HG03521 (cell line): ENCODE measurements around the gene DYNC2I2.
"Not testable (repeated sequence)": the region's sequence is repeated elsewhere in the genome, so short reads cannot be mapped to it uniquely, and the experiment has no call there.

Experiments
- ATAC-seq: cut with Tn5 transposase; IDR thresholded peaks from one replicate; pipeline ENCODE4 v1.9.1; 2021; ENCODE audit warnings: mild to moderate bottlenecking, moderate library complexity; ENCODE audit not compliant: unreplicated experiment

The DYNC2I2 gene

DNA sequence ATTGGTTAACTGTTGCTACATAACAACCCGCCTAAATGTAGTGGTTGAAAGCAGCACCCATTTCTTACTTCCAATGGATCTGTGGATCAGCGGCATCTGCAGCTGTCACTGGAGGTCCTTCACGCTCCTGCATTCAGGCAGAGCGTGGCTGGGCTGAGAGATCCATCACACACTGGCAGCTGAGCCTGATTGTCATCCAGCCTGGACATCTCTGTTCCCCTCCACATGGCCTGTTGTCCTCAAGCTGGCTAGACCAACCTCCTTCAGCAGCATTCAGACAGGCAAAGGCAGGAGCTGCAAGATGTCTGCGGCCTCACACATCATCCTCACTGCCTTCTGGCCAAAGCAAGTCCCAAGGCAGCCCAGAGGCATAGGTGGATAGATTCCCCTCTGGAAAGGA lies 36.9 kb downstream of the DYNC2I2 start:
- ATAC-seq = no peak

DNA sequence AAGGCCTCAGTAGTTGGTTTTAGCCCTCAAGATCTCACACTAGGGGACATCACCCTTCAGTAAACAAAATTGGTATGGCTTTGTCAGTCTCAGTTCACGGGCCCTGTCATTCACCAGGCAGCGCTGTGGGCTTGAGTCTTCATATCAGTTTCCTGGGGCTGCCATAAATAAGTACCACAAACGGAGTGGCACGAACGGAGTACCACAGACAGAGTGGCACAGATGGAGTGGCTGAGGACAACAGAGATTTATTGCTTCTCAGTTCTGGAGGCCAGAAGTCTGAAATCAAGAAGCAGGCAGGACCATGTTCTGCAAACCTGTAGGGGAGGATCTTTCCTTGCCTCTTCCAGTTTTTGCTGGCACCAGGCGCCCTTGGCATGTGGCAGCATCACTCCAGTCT lies 37.5 kb downstream of the DYNC2I2 start:
- no peak for ATAC-seq

GRCh38 chr9:128617943-128618342 lies 38.7 kb downstream of the DYNC2I2 start:
- no peak for ATAC-seq

DNA sequence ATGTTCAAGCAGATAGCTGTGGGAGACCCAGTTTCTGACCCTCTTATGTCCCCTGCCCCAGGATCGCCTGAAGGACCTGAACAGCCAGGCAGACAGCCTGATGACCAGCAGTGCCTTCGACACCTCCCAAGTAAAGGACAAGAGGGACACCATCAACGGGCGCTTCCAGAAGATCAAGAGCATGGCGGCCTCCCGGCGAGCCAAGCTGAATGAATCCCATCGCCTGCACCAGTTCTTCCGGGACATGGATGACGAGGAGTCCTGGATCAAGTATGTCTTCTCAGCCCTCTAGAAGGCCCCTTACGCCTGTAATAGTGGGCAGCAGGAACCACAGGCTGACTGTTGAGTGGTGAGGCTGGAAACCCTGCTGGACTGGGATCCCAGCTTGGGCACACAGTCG lies 41.1 kb downstream of the DYNC2I2 start:
- no peak for ATAC-seq

DNA sequence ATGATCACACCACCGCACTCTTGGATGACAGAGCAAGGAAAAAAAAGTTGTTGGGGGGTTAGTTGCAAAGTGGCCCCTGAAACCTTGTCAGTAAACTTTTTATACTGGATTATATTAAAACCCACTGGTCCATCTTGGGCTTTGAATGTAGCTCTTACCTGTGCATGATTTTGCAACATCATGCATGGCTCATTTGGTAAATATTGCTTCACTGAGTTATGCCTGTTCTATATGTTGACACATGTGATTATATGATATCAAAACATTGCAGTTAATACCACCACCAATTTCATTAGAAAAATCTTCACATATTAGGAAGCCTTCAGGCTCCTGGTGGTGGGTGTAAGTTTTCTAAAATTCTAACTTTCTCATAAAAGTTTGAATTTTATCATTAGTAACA lies 41.9 kb downstream of the DYNC2I2 start:
- no peak for ATAC-seq

- no peak for ATAC-seq
Observed at GRCh38 chr9:128611600-128612394, 44.9 kb downstream of the DYNC2I2 start.

- no peak for ATAC-seq
Observed at GRCh38 chr9:128610897-128611296, 45.8 kb downstream of the DYNC2I2 start.

DNA sequence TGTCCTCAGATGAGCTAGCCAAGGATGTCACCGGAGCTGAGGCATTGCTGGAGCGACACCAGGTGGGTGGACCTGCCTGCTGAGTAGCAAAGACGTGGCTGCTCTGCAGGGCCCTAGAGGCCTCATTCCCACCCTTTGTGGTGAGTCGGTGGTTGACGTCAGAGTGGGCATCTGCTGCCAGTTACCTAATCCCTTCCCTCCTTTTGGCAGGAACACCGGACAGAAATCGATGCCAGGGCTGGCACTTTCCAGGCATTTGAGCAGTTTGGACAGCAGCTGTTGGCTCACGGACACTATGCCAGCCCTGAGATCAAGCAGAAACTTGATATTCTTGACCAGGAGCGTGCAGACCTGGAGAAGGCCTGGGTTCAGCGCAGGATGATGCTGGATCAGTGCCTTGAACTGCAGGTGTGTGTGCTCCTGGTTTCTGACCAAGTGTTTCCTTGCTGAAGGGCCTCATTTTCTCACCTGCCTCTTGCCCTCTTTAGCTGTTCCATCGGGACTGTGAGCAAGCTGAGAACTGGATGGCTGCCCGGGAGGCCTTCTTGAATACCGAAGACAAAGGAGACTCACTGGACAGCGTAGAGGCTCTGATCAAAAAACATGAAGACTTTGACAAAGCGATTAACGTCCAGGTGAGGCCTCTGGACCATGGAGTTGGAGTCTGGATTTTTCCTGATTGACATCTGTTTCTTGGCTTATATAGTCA lies 48.9 kb downstream of the DYNC2I2 start:
- no peak for ATAC-seq

DNA sequence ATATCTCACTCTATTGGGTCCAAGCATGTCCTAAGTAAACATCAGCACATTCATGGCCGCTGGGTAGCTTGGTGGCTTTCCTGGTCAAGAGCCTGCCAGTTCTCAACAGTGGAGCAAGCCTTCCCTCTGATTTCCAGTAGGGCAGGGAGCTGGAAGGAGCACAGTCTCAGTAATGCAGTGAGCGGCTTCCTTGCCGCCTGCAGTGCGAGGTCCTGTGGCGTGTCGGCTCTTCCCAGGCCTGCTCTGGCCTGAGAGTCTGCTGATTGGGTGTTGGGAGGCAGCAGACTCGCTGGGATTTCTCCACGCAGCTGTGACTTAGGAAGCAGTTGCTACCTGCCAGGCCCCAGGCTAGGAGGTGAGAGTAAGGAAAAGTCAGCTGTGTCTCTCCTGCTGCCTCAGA lies 53.0 kb downstream of the DYNC2I2 start:
- ATAC-seq = no peak

- ATAC-seq = no peak
Observed at GRCh38 chr9:128600099-128600498, 56.5 kb downstream of the DYNC2I2 start.

DNA sequence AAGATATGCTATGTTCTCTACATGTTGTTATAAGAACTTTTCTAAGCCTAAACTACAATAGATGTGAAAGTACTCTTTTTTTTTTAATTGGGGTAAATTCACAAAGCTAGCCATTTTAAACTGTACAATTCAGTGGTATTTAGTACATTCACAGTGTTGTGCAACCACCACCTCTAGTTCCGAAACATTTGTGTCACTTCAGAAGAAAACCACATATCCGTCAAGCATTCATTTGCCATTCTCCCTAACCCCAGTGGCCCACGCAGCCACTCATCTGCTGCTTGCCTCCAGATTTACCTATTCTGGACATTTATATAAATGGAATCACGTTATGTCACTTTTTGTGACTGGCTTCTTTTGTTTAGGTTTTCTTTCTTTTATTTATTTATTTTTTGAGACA lies 61.2 kb downstream of the DYNC2I2 start:
- ATAC-seq = no peak

DNA sequence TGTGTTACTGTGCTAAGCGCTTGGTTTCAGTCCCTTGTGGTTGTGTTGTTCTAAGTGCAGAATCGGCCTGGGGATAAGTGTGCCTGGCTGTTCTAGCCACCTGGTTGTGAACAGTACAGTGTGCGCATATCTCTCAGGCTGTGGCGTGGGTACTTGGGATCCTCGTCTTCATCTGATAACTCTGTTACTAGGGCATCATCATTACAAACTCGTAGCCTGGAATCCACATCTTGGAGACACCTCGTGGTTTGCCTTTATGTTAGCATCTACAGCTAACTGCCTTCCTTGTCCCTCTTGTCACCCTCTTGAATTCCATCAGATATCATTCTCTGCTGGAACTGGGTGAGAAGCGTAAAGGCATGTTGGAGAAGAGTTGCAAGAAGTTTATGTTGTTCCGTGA lies 62.8 kb downstream of the DYNC2I2 start:
- no peak for ATAC-seq

DNA sequence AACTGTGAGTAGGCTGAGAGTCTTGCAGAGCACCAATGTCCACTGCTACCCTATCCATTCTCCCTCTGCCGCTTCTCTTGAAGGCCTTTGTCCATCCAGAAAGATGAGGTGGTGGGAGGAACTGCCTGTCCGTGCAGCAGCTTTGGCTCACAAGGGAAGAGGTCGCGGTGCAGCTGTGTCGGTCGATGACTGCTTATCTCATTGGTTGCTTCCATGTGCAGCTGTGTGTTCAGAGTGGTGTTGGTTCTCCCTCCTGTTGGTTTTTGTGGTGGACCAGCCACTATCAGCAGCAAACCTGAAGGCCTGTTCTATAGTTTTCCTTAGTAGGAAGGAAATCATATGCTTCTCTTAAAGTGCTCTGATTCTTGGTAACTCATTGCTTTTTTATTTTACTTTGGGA lies 63.6 kb downstream of the DYNC2I2 start:
- ATAC-seq = no peak

DNA sequence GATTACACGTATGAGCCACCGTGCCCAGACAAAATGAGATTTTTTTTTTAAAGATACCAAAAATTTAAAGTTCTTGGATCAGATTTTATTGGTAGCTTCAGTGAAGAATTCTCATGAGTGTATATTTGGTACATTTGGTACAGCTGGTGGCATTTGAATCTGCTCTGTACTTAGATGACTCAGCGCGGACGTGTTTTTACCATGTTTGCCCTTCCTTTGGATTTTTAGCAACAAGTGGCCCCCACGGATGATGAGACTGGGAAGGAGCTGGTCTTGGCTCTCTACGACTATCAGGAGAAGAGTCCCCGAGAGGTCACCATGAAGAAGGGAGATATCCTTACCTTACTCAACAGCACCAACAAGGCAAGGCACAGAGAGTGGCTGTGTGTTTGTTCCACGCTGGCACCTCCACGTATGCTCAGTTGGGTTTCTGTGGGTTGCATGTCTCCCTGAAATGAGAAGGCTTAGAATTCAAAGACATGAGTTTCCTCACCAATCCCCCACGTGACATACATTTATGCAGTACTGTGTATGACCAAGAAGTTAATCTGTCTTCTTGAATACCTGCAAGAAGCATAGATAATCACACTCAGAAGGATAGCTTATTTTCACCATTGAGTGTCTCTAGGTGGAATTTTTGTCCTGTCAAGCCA lies 67.9 kb downstream of the DYNC2I2 start:
- ATAC-seq = no peak

- no peak for ATAC-seq
Observed at GRCh38 chr9:128587453-128587852, 69.2 kb downstream of the DYNC2I2 start.

- not testable (repeated sequence) for ATAC-seq
Observed at GRCh38 chr9:128586934-128587333, 69.7 kb downstream of the DYNC2I2 start.

DNA sequence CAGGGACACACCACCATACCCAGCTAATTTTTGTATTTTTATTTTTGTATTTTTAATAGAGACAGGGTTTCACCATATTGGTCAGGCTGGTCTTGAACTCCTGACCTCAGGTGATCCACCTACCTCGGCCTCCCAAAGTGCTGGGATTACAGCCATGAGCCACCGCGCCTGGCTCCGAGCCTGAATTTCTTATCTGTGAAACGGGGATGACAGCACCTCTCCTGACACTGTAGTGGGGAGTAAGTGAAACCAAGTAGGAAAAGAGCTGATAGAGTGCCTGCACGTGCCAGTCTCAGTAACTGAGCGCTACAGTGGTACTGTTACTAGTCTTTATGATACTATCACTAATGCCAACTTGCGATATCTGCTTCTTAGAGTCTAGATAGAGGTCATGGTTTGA lies 71.5 kb downstream of the DYNC2I2 start:
- ATAC-seq = not testable (repeated sequence)
